GM12891 (cell line): Measurements from ENCODE around the gene RRAS.

Source experiments
- PAX5 ChIP-seq: IDR thresholded peaks from 2 replicates; pipeline ENCODE4 v1.6.1; 2011; ENCODE audit warnings: low read length, moderate library complexity, mild to moderate bottlenecking; ENCODE audit not compliant: insufficient read depth, severe bottlenecking
- POLR2A ChIP-seq: IDR thresholded peaks from 2 replicates; pipeline ENCODE4 v1.6.1; 2011; ENCODE audit warnings: low read depth, low read length, control low read depth
- POLR2AphosphoS5 ChIP-seq: IDR thresholded peaks from 2 replicates; pipeline ENCODE4 v1.6.1; 2011; ENCODE audit warnings: low read depth, low read length, control low read depth
- TAF1 ChIP-seq: IDR thresholded peaks from 2 replicates; pipeline ENCODE4 v1.6.1; 2011; ENCODE audit warnings: low read depth, low read length, control low read depth

DNA sequence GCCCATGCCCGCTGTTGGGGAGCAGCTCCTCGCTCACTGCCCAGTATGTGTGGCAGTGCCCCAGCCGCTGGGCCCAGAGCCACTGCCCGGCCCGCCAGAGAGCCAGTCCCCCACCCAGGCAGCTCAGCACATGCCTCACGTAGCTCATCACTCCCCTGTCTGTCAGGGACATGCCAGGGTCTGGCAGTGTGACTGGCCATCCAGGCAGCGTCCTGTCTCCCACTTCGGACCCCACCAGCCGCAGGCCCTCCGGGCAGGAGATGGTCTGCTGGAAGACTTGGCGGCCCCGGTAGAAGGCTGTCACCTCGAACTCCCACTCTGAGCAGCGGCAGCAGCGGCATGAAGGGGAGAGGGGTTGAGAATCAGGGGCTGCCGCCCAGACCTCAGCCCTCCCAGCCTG, 22.1 kb upstream of the RRAS start:
- TF ChIP-seq POLR2A, result no peak
- TF ChIP-seq POLR2AphosphoS5, result no peak
- no peak for TF ChIP-seq PAX5
- no peak for TF ChIP-seq TAF1
